HUES6 (cell line): ENCODE measurements around the gene ASB1.

Experiments
- H3K27ac ChIP-seq: 2 replicates; pipeline ENCODE4 v1.7.0; 2013; ENCODE audit warnings: low read depth, mild to moderate bottlenecking, low read length, inconsistent platforms
- H3K27me3 ChIP-seq: 2 replicates; pipeline ENCODE4 v1.6.1; 2013; ENCODE audit warnings: low read length; ENCODE audit not compliant: control insufficient read depth, insufficient read depth
- H3K36me3 ChIP-seq: 2 replicates; pipeline ENCODE4 v1.6.1; 2013; ENCODE audit warnings: low read length; ENCODE audit not compliant: control insufficient read depth, insufficient read depth
- H3K4me1 ChIP-seq: 2 replicates; pipeline ENCODE4 v1.6.1; 2013; ENCODE audit warnings: low read length; ENCODE audit not compliant: control insufficient read depth, insufficient read depth
- H3K4me3 ChIP-seq: 2 replicates; pipeline ENCODE4 v1.5.1; 2013; ENCODE audit warnings: low read depth, low read length
- H3K9ac ChIP-seq: one replicate; pipeline ENCODE4 v1.6.1; 2013; ENCODE audit warnings: mild to moderate bottlenecking, low read length
- H3K9me3 ChIP-seq: 2 replicates; pipeline ENCODE4 v1.6.1; 2013; ENCODE audit warnings: low read depth, low read length; ENCODE audit not compliant: control insufficient read depth, insufficient read depth

The ASB1 gene

GRCh38 chr2:238461051-238461450 is 34.3 kb downstream of the ASB1 start:
- no peaks in the 10 kb centered on the region for H3K27me3 ChIP-seq
- no peak overlapping the region for H3K4me3 ChIP-seq
- H3K9me3 ChIP-seq: no peaks in the 10 kb centered on the region
- no peaks in the 10 kb centered on the region for H3K36me3 ChIP-seq
- H3K27ac ChIP-seq: no peak overlapping the region
- no peaks in the 10 kb centered on the region for H3K4me1 ChIP-seq
- no peak overlapping the region for H3K9ac ChIP-seq

GRCh38 chr2:238461491-238461890 is 34.8 kb downstream of the ASB1 start:
- Histone ChIP-seq H3K4me1 (no peaks in the 10 kb centered on the region), H3K4me3 (no peak overlapping the region), H3K36me3 (no peaks in the 10 kb centered on the region), H3K9ac (no peak overlapping the region), H3K27me3 (no peaks in the 10 kb centered on the region), H3K9me3 (no peaks in the 10 kb centered on the region), H3K27ac (no peak overlapping the region)

- Histone ChIP-seq H3K36me3 (no peaks in the 10 kb centered on the region), H3K9ac (no peak overlapping the region), H3K4me1 (no peaks in the 10 kb centered on the region), H3K27ac (no peak overlapping the region), H3K9me3 (no peaks in the 10 kb centered on the region), H3K4me3 (no peak overlapping the region), H3K27me3 (no peaks in the 10 kb centered on the region)
Measured at GRCh38 chr2:238461916-238462315, 35.2 kb downstream of the ASB1 start.

- Histone ChIP-seq H3K4me3 (no peak overlapping the region), H3K4me1 (no peaks in the 10 kb centered on the region), H3K9me3 (no peaks in the 10 kb centered on the region), H3K27me3 (no peaks in the 10 kb centered on the region), H3K36me3 (no peaks in the 10 kb centered on the region), H3K9ac (no peak overlapping the region), H3K27ac (no peak overlapping the region)
Measured at GRCh38 chr2:238462782-238463396, 36.2 kb downstream of the ASB1 start.

GRCh38 chr2:238464389-238464788 is 37.7 kb downstream of the ASB1 start:
- Histone ChIP-seq H3K36me3 (no peaks in the 10 kb centered on the region), H3K4me1 (no peaks in the 10 kb centered on the region), H3K4me3 (no peak overlapping the region), H3K9ac (no peak overlapping the region), H3K9me3 (peaks cover 5% of the 10 kb centered on the region; the same call in 1 of the 2 replicates), H3K27me3 (no peaks in the 10 kb centered on the region), H3K27ac (no peak overlapping the region)

- peaks cover 9% of the 10 kb centered on the region; the same call in 1 of the 2 replicates for H3K9me3 ChIP-seq
- no peak overlapping the region for H3K9ac ChIP-seq
- H3K36me3 ChIP-seq: no peaks in the 10 kb centered on the region
- no peaks in the 10 kb centered on the region for H3K27me3 ChIP-seq
- H3K4me3 ChIP-seq: no peak overlapping the region
- no peak overlapping the region for H3K27ac ChIP-seq
- H3K4me1 ChIP-seq: no peaks in the 10 kb centered on the region
Measured at GRCh38 chr2:238465487-238466242, 38.9 kb downstream of the ASB1 start.

- no peak overlapping the region for H3K27ac ChIP-seq
- H3K27me3 ChIP-seq: no peaks in the 10 kb centered on the region
- H3K4me1 ChIP-seq: no peaks in the 10 kb centered on the region
- H3K9ac ChIP-seq: no peak overlapping the region
- H3K4me3 ChIP-seq: no peak overlapping the region
- H3K36me3 ChIP-seq: no peaks in the 10 kb centered on the region
- H3K9me3 ChIP-seq: peaks cover 9% of the 10 kb centered on the region; the same call in 1 of the 2 replicates
Measured at GRCh38 chr2:238466243-238466756, 39.6 kb downstream of the ASB1 start.

GRCh38 chr2:238467062-238467461 is 40.3 kb downstream of the ASB1 start:
- Histone ChIP-seq H3K27ac (no peak overlapping the region), H3K36me3 (no peaks in the 10 kb centered on the region), H3K27me3 (no peaks in the 10 kb centered on the region), H3K4me3 (no peak overlapping the region), H3K4me1 (no peaks in the 10 kb centered on the region), H3K9ac (no peak overlapping the region), H3K9me3 (peaks cover 9% of the 10 kb centered on the region; the same call in 1 of the 2 replicates)

GRCh38 chr2:238467792-238468191 is 41.1 kb downstream of the ASB1 start:
- no peak overlapping the region for H3K4me3 ChIP-seq
- H3K4me1 ChIP-seq: no peaks in the 10 kb centered on the region
- H3K27me3 ChIP-seq: no peaks in the 10 kb centered on the region
- H3K27ac ChIP-seq: no peak overlapping the region
- H3K36me3 ChIP-seq: no peaks in the 10 kb centered on the region
- peaks cover 9% of the 10 kb centered on the region; the same call in 1 of the 2 replicates for H3K9me3 ChIP-seq
- H3K9ac ChIP-seq: no peak overlapping the region

GRCh38 chr2:238469155-238469554 is 42.4 kb downstream of the ASB1 start:
- peaks cover 9% of the 10 kb centered on the region; the same call in 1 of the 2 replicates for H3K9me3 ChIP-seq
- H3K27me3 ChIP-seq: no peaks in the 10 kb centered on the region

GRCh38 chr2:238473014-238473413 is 46.3 kb downstream of the ASB1 start:
- Histone ChIP-seq H3K4me1 (peaks cover 8% of the 10 kb centered on the region; the same call in 1 of the 2 replicates), H3K27me3 (no peaks in the 10 kb centered on the region), H3K27ac (no peak overlapping the region), H3K9me3 (peaks cover 13% of the 10 kb centered on the region; the same call in 1 of the 2 replicates), H3K36me3 (no peaks in the 10 kb centered on the region), H3K9ac (no peak overlapping the region), H3K4me3 (no peak overlapping the region)

More at GRCh38 chr2:238469155-238469554, 42.4 kb downstream of the ASB1 start:
- H3K4me1 ChIP-seq: no peaks in the 10 kb centered on the region
- H3K4me3 ChIP-seq: no peak overlapping the region
- H3K27ac ChIP-seq: no peak overlapping the region
- H3K36me3 ChIP-seq: no peaks in the 10 kb centered on the region
- H3K9ac ChIP-seq: no peak overlapping the region
